ENCODE results near the gene TMEM132A. TPM values are rescaled to one million over a fixed set of nuclear protein-coding genes. Genes with fewer than 3 reads are reported as not detected.
A peak's percentile ranks its signal among the peaks of the same experiment; 100 is the strongest.

TMEM132A gene
- total RNA-seq, 1 experiment from 2014 or later: 95.5 TPM

- no peak overlapping the region for H3K56ac ChIP-seq (ENCODE audit: insufficient read length, low read depth, low read length)
- H3K4me2 ChIP-seq (ENCODE audit: insufficient read depth, insufficient read length, low read length): peak overlapping the region; percentile 76
- H2BK12ac ChIP-seq (ENCODE audit: insufficient read length, low read depth, low read length): no peak overlapping the region
- H3K9ac ChIP-seq (ENCODE audit: extremely low read depth, insufficient read length, low read length): peak overlapping the region; percentile 25
- Mint-ChIP-seq H3K4me1 (peaks cover 40 to 42% of the 10 kb centered on the region in 2 experiments), H3K9me3 (peaks cover under 1% of the 10 kb centered on the region in 2 experiments; a peak in 3 of 5 replicates), H3K36me3 (ENCODE audit: insufficient read depth in 1 of 3, low read depth in 3 of 3) (peaks cover 0 to 10% (median 4%) of the 10 kb centered on the region in 3 experiments; a peak in 5 of 7 replicates), H3K27ac (peak overlapping the region in 1 of 3 experiments; percentile 95; a peak in 2 of 7 replicates), H3K4me3 (peak overlapping the region; percentile 94 to 97), H3K27me3 (ENCODE audit: low read depth) (peaks cover 28% of the 10 kb centered on the region)
- no peaks in the 10 kb centered on the region; the same call in 1 of the 2 replicates for H3K79me2 ChIP-seq (ENCODE audit: insufficient read depth, low read length)
- no peak overlapping the region for H2BK20ac ChIP-seq (ENCODE audit: low read depth, low read length, poor library complexity, severe bottlenecking)
- TF ChIP-seq CTCF (conservative IDR thresholded peaks at IDR 0.05): no peak
- no CpG with 5 or more reads among the region's 31 CpGs for WGBS (ENCODE audit: extremely low coverage, insufficient read length, low lambda C conversion rate)
- H3K9me3 ChIP-seq (ENCODE audit: control insufficient read depth, low read depth, low read length): no peaks in the 10 kb centered on the region
- H3K23me2 ChIP-seq (ENCODE audit: insufficient read length, low read depth, low read length, poor library complexity, severe bottlenecking): peaks cover 22% of the 10 kb centered on the region
- H3K27ac ChIP-seq (ENCODE audit: insufficient read length, low read depth, low read length): no peak overlapping the region
- no peaks in the 10 kb centered on the region for H3K27me3 ChIP-seq (ENCODE audit: insufficient read depth, low read length)
- no peak overlapping the region for H3T11ph ChIP-seq (ENCODE audit: low read length)
- no peak overlapping the region for H2AFZ ChIP-seq (ENCODE audit: low read length)
- H3K14ac ChIP-seq (ENCODE audit: insufficient read depth, low read length): no peak overlapping the region; the same call in 1 of the 2 replicates
- no peak overlapping the region for H2BK120ac ChIP-seq (ENCODE audit: low read depth, low read length, poor library complexity, severe bottlenecking)
- no peak overlapping the region for H4K8ac ChIP-seq (replicated peaks; ENCODE audit: insufficient read length, low read depth, low read length)
- H3K79me1 ChIP-seq (ENCODE audit: insufficient read depth, low read depth, low read length, poor library complexity, severe bottlenecking): no peaks in the 10 kb centered on the region
- no peaks in the 10 kb centered on the region for H4K20me1 ChIP-seq (ENCODE audit: control insufficient read depth, insufficient read depth, insufficient read length)
- H4K91ac ChIP-seq (ENCODE audit: insufficient read length, low read depth, low read length): no peak overlapping the region
- H2BK5ac ChIP-seq (ENCODE audit: insufficient read length, low read length): no peak overlapping the region
- H3K4ac ChIP-seq (ENCODE audit: low read depth, low read length): no peak overlapping the region
- peaks cover 2% of the 10 kb centered on the region for H3K4me1 ChIP-seq (ENCODE audit: insufficient read depth, low read length)
- no peak overlapping the region for H2AK5ac ChIP-seq (ENCODE audit: insufficient read length, low read length)
- H4K5ac ChIP-seq (ENCODE audit: insufficient read length, low read depth, low read length): no peak overlapping the region
- no peak for DNase-seq
- no peak overlapping the region for H2BK15ac ChIP-seq (ENCODE audit: low read depth, low read length)
- H3K23ac ChIP-seq (ENCODE audit: insufficient read length, low read depth, low read length): no peak overlapping the region
- H3K18ac ChIP-seq (ENCODE audit: insufficient read length, low read depth, low read length): no peak overlapping the region
Observed at GRCh38 chr11:60914633-60915247, 9.5 kb upstream of the TMEM132A start.
